Measurements from ENCODE around the gene ANKRD55.
"Not testable (repeated sequence)": the region's sequence is repeated elsewhere in the genome, so short reads cannot be mapped to it uniquely, and the experiment has no call there.

- TF ChIP-seq CTCF, POLR2A, EP300 (IDR thresholded peaks at IDR 0.05): not testable (repeated sequence)
Measured at GRCh38 chr5:56203936-56204335, 29.2 kb downstream of the ANKRD55 start.
